Amniotic stem cell (primary cell): Measurements from ENCODE around the gene HDC.

ENCODE experiments used
- DNase-seq: peaks from one replicate; lab custom pipeline; 2025; lab: John Stamatoyannopoulos, UW

HDC gene

GRCh38 chr15:50265620-50266019 lies at the start of gene HDC:
Gene HDC (minus strand): TSS chr15:50265726. CDS start chr15:50265623, 103 bp downstream.
- no peak for DNase-seq

GRCh38 chr15:50312636-50313035 lies 47.1 kb upstream of the HDC start:
- no peak for DNase-seq

GRCh38 chr15:50307799-50308198 lies 42.3 kb upstream of the HDC start:
- no peak for DNase-seq

- no peak for DNase-seq
These were observed 39.3 kb upstream of the HDC start for GRCh38 chr15:50304836-50305235.

- no peak for DNase-seq
These were observed 37.1 kb upstream of the HDC start for GRCh38 chr15:50302581-50302980.

- no peak for DNase-seq
These were observed 32.8 kb upstream of the HDC start for GRCh38 chr15:50298340-50298739.

- no peak for DNase-seq
These were observed 30.4 kb upstream of the HDC start for GRCh38 chr15:50295966-50296365.

GRCh38 chr15:50289749-50290148 lies 24.2 kb upstream of the HDC start:
- DNase-seq, result no peak

GRCh38 chr15:50287324-50288116 lies 22.0 kb upstream of the HDC start:
- DNase-seq, result no peak

- no peak for DNase-seq
These were observed 15.9 kb upstream of the HDC start for GRCh38 chr15:50281427-50281826.

GRCh38 chr15:50280271-50280670 lies 14.7 kb upstream of the HDC start:
- DNase-seq, result no peak

GRCh38 chr15:50278496-50278895 lies 13.0 kb upstream of the HDC start:
- no peak for DNase-seq

GRCh38 chr15:50277370-50277769 lies 11.8 kb upstream of the HDC start:
- DNase-seq, result no peak

- DNase-seq, result no peak
These were observed 10.4 kb upstream of the HDC start for GRCh38 chr15:50275908-50276307.

GRCh38 chr15:50275091-50275490 lies 9.6 kb upstream of the HDC start:
- no peak for DNase-seq

- DNase-seq, result no peak
These were observed 2.1 kb upstream of the HDC start for GRCh38 chr15:50267577-50267976.

GRCh38 chr15:50262533-50262932 lies 3.0 kb downstream of the HDC start:
- no peak for DNase-seq

- no peak for DNase-seq
These were observed 3.5 kb downstream of the HDC start for GRCh38 chr15:50261981-50262380.

GRCh38 chr15:50260969-50261496 lies 4.5 kb downstream of the HDC start:
- no peak for DNase-seq

- DNase-seq, result no peak
These were observed 6.2 kb downstream of the HDC start for GRCh38 chr15:50259276-50259675.

GRCh38 chr15:50257924-50258323 lies 7.6 kb downstream of the HDC start:
- no peak for DNase-seq

GRCh38 chr15:50257332-50257731 lies 8.2 kb downstream of the HDC start:
- no peak for DNase-seq

GRCh38 chr15:50256188-50257041 lies 9.1 kb downstream of the HDC start:
- peak; percentile 17 for DNase-seq
